Umbilical cord (tissue), 2 donors: ENCODE measurements around the gene AMBRA1. TPM values are rescaled to one million over a fixed set of nuclear protein-coding genes. Genes with fewer than 3 reads are reported as not detected.

ENCODE experiments used
- DNase-seq: peaks from one replicate; pipeline ENCODE4 v3.0.0-alpha.2; 2015; ENCODE audit warnings: low spot score
- total RNA-seq: library from RNA; depleted of rRNA; stranded (reverse); fragments of >200 nt; gene quantifications from one replicate; pipeline ENCODE4 v1.2.3, GENCODE V29; 2014; ENCODE audit warnings: low replicate concordance; ENCODE audit not compliant: insufficient read depth

The AMBRA1 gene
- total RNA-seq, 1 donor from 2014 or later, result 48.6 TPM

DNA sequence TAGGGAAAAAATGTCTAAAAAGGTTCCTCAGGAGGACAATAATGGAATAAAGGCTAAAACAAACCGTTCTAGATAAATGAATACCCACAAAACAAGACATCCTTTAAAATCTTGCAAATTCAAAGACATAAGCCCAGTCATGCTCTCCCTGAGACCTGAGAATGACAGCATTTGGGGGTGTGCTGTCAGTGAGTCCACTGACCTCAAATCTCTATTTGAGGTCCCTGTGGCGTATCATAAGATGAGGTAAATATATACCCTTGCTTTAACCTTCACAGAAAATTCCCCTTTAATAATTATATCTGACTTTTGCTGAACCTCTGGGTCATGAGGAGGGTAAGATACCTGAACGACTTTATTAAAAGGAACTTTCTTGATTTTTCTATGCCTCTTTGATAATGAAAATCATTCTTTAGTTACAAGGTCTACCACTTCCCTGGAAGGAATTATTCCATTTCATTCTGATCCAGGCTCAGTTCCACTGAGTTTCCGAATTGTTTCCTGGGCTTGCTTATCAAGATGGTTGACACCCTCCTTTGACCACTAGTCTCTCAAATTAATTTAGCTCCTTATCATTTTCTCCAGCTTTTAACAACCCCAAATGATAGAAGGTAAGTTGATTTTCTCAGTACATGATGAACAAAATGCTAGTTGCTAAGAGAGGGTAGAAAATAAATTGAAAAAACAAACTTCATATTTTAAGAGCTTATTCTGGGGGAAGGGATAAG, 148.5 kb downstream of the AMBRA1 start:
- no peak for DNase-seq

- no peak for DNase-seq
Measured at GRCh38 chr11:46444305-46444704, 149.5 kb downstream of the AMBRA1 start.

DNA sequence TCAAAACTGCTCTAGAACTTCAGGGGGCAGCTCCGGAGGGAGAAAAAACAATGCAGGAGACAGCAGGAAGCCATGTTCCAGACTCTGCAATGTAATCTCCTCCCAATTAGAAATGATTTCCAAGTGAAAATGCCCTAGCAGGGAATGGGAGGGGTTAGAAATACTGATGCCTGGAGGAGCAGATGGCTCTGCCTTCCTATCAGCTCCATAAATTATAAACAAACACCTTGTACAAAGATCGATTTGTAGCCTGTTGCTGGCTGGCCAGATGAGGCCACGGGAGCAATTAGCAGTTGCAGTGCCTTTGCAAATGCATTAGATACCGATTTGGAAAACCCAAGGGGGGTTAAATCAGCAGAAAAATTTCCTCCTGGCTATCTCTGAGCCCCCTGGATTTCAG, 155.6 kb downstream of the AMBRA1 start:
- no peak for DNase-seq

DNA sequence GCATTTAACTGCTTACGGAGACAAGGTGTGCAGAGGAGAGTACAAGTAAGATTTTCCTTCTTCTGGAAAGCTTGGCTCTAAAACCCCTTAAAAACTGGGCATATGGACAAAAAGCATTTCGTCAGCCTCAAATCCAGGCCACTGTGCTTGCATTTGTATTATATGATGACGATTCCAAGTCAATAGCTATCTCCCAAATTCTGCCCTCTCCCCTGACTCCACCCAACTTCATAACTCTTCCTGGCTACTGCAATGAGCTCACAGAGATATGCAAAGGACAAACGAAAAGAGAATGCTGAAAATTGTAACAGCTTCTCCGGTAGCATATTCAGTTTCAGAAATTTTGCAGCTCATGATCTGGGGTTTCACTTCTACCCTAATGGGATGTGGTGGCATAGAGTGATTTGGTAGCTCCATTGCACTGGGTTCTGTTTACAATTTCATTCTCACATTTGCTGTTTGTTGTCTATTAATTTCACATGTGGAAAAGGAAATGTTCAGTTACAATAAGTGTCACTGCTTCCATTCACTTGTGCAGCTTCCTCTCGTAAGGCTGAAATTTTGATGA, 156.6 kb downstream of the AMBRA1 start:
- DNase-seq, result no peak

DNA sequence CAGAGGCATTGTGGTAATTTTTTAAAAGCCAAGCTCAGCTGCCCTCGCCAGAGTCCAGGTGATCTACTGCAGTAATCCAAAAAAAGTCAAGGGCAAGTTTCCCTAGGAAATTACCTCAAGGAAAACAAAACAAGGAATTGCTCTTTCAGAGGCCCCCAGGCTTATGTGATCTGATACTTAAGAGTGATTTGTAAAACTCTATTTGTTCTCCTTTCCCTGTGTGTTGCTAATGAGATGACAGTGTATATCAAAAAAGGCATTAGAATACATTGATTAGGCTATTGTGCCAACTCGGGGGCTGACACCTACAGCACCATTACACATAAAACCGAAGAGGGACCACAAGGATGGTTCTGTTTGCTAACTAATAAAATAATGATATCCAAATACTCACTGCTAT, 157.7 kb downstream of the AMBRA1 start:
- DNase-seq, result no peak

DNA sequence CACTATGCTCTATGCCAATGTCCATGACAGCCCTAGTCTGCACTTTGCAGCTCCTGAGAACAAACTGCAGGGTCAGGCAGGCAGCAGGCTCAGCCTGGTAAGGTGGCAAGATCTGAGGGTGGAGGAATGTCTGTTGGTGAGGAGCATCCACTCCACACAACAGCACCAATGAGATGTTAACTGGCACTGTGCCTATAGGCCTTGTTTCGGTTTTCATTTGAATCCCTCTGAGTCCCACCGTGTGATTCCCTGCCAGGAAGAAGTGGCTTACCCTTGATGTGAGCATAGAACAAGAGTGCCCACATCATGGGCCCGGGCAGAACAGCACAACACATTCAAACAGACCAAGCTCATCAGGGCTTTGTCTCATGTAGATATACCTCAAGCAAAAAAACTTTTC, 158.1 kb downstream of the AMBRA1 start:
- DNase-seq, result no peak

- DNase-seq, result no peak
Measured at GRCh38 chr11:46431211-46431610, 162.6 kb downstream of the AMBRA1 start.

DNA sequence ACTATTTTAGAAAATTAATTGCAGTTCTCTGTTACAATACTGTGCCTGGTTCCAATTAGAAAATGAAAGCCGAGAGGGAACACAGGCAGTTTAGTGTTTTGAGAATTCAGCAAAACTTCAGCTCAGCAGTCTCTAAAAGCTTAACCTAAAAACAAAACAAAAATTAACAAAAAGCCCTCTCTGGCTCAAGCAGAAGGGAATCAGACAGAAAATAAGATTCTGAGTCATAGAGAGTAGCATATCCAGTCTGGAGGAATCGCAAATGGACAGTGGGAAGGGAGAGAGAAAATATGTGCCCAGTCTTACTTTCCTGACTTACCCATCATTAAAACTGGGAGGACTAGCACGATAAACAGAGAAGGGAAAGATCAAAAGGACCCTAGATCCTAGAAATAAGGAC, 164.1 kb downstream of the AMBRA1 start:
- no peak for DNase-seq

- DNase-seq, result no peak
Measured at GRCh38 chr11:46427364-46427763, 166.5 kb downstream of the AMBRA1 start.

GRCh38 chr11:46426233-46426991, 167.4 kb downstream of the AMBRA1 start:
- no peak for DNase-seq

DNA sequence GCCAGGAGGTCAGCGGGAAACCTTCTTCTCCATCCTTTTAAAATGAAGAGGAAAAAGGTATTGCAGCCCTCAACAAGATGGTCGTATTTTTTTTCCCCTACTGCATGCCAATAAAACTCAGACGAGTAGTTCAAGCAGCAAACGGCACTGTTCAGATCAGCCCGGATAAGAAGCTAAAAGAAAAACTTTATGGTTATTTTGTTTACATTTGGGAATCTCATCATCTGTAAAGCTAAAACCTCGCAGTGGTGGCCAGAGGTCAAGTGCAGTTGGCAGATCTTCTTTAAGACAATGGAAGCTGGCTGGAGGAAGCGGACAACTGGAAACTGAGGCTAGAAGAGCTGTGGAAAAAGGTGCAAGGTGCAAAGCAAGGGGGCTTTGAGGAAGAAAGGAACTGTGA, 171.2 kb downstream of the AMBRA1 start:
- no peak for DNase-seq

DNA sequence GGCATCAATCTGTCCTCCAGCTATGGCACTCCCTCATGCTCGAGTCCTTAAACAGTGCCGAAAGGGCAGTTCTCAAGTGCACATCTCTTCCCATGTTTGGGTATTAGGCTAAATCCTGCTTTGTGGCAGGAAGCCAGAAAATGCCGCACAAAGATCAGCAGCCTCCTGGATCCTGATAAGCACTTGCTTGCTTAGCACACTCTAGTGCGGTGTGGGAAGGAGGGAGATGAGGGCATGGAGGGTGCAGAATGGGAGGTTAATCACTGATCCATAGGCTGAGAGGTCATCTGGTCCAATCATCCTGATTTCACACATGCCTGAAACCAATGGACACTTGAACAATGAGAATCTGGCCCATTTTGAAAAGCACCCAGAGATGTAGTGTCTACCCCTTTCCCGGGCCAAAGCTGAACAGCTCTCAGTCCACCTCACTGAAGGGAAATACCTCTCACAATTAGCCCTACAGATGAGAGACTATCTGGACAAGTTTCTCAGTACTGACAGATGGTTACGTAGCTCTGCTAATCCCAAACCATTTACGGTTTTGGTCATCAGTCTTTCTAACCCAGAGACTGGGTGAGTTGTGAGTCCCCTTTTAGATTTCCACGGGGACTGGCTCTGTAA, 172.5 kb downstream of the AMBRA1 start:
- peak; percentile 59 for DNase-seq

GRCh38 chr11:46420513-46420912, 173.3 kb downstream of the AMBRA1 start:
- no peak for DNase-seq

DNA sequence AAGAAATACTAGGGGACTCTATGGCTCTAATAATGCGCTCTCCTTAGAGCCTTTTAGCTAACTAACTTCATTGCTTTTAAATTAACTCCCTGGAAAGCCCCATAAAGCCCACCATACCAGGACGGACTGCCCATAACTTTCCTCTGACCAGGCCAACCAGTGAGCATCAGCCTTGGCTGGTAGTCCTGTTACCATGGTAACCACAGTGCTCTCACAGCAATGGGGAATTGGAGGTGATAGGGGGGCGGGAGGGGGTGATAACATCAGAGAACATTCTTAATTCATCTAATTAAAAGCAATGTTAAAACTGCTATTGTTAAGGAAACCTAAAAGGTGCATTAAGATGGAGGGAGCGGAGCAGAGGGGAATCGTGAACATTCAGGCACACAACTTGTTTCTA, 175.1 kb downstream of the AMBRA1 start:
- DNase-seq, result no peak

- no peak for DNase-seq
Measured at GRCh38 chr11:46417711-46418110, 176.1 kb downstream of the AMBRA1 start.

GRCh38 chr11:46414879-46415278, 178.9 kb downstream of the AMBRA1 start:
- no peak for DNase-seq

- DNase-seq, result no peak
Measured at GRCh38 chr11:46414466-46414796, 179.4 kb downstream of the AMBRA1 start.

- no peak for DNase-seq
Measured at GRCh38 chr11:46413760-46414465, 179.9 kb downstream of the AMBRA1 start.

GRCh38 chr11:46410021-46410420, 183.8 kb downstream of the AMBRA1 start:
- DNase-seq, result no peak

DNA sequence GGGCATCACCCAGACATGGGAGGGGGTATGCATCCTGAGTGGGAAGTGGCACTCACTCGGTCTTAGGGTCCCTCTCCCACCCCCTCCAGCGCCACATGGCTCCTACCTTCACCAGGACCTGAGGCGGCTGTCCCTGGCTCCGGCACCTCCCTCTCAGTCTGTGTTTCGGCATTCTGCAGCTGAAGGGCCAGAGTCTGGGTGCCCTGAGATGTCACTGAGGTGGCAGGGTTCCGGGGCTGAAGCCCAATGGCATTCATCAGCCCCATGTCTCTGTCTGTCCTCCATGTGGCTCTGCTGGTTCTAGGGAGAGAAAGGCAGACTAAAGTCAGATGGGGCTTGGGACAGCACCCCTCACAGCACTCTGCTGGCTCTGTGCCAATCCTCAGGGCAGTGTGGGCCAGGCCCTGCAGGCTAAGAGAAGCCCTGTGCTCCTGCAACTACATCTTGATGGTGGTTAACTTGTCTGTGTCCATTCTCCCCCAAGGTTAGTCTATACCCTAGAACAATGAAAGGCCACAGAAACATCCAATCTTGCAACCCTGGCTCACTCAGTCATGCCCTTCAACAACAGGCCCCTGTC, 185.3 kb downstream of the AMBRA1 start:
- DNase-seq, result no peak

- DNase-seq, result no peak
Measured at GRCh38 chr11:46407635-46408034, 186.2 kb downstream of the AMBRA1 start.
